Stimulated activated CD4-positive, alpha-beta T cell treated with anti-CD3 and anti-CD28 coated beads, TNF-alpha, amount 100 ng/mL, for 1 hour (primary cell): Measurements from ENCODE around the gene UNC13A.
"Not testable (repeated sequence)": the region's sequence is repeated elsewhere in the genome, so short reads cannot be mapped to it uniquely, and the experiment has no call there.

ENCODE experiments used
- DNase-seq, 3 donors: peaks; one replicate each; pipeline ENCODE4 v3.0.0-alpha.2; 2020; ENCODE audit warnings: low read depth in 3 of 3, low spot score in 1 of 3

Gene UNC13A

DNA sequence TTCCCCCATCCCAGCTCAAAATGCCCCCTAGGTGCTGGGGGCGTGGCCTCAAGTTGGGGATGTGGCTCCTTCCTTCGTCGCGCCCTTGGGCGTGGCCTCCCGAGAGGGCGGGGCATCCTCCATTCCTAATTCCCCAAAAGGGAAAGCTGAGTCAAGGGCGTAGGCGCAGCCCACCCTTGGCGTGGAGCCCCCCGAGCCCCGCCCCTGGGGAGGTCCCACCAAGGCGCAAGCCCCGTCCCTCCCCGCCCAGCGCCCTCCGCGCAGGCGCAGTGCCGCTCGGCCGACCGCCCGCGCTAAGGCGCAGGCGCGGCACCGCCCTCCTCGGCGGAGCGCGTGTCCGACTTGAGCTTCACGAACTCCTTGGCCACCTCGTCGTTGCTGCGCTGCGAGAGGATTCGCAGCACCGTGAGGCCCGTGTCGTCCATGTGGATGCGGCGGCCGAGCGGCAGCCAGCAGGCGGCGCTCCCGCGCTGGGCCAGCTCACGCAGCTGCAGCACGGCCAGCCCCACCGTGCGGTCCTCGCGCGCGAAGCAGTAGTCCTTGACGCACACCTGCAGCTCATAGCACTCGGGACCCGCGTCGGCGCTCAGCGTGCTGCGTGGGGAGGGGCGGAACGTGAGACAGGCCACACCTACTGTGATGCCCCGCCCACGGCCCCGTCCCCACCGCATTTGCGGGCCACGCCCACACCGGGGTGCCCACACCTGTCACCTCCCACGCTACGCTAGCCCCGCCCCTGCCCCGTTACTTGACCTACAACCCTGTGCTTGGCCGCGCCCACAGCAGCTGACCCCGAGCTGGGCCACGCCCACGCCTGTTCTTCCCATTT is 82.2 kb downstream of the UNC13A start:
- peak; percentile 53 to 73 (median 56) for DNase-seq

- DNase-seq = no peak
Observed at GRCh38 chr19:17605117-17605516, 83.0 kb downstream of the UNC13A start.

DNA sequence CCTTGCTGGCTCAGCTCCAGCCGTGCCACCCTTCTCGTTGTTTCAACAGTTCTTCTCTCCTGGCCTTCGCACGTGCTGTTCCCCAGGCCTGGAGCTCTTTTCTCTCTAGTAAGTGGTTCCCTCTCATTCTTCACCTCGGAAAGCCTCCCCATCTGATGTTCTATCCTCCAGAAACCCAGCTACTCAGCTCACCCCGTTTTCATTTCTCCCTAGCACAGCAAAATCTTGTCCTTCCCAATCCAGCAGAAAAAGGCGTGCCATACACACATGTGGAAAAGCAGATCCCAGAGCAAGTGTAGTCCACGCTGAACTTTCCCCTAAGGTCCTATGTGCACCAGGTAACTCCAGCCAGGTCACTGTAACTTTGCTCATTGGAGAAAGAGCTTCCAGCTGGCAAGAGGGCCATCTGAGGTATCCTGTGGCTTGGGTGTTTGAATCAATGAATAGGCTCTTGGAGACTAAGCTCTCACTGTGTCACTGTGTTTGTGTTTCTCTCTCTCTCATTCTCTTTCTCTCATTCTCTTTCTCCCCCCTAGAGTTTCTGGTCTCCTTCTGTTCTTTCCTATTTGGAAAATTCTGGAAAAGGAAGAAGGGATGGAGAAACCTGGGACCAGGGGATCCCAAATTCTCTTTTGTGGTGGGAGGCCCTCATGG is 83.7 kb downstream of the UNC13A start:
- DNase-seq = no peak

DNA sequence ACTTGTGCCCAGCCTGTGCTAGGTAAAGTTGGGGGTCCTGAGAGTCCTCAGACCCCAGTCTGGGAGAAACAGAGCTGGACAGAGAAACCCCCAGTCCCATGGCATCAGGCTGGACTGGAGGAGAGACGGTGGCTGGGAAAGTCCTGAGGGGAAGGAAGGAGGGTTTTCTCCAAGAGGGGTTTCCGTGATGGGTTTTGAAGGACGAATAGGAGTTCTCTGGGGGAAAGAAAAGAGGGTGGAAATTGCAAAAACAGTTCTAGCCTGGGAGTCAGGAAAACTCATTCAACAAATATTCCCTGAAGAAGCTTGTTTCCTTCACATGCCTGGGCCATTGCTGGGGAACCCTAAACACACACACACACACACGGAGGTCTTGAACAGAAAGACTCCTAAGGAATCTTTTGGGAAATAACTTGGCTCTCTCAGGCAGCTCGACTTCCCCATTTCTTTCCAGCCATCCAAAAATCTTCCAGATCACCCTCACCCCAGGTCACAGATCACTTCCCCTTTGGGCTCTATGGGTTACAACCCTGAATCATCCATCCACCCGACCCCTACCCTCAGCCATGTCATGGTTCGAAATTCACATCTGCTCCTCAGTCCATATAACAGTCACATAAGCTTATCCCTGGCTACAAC is 85.2 kb downstream of the UNC13A start:
- DNase-seq = no peak

- DNase-seq = no peak
Observed at GRCh38 chr19:17602217-17602616, 85.9 kb downstream of the UNC13A start.

GRCh38 chr19:17601683-17602082 is 86.5 kb downstream of the UNC13A start:
- no peak for DNase-seq

DNA sequence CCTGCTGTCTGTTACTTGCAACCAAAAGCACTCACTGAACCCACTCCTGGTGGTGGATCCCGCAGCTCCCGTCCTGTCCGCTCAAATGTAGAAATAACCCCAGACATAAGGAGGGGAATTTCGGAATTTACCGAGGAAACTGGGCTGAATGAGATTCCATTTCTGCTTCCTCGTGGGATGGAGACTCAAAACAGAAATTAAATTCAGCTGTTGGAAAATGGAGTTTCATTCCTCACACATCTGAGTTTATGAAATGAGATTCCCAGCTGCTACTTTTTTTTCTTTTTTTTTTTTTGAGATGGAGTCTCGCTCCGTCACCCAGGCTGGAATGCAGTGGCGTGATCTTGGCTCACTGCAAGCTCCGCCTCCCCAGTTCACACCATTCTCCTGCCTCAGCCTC is 88.4 kb downstream of the UNC13A start:
- no peak for DNase-seq

DNA sequence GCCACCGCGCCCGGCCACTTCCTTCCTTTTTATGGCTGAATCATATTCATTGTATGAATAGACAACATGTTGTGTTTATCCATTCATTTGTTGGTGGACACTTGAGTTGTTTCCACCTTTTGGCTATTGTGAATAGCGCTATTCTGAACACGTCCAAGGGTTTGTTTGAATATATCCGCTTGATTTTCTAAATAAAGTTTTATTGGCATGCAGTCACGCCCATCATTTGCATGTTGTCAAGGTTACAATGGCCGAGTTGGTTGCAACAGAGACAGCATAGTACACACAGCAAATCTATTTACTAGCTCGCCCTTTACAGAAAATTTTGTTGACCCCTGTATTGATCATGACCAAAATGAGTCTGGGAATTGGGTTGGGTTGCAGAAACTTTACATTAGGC is 89.2 kb downstream of the UNC13A start:
- no peak for DNase-seq

- not testable (repeated sequence) for DNase-seq
Observed at GRCh38 chr19:17598063-17598462, 90.1 kb downstream of the UNC13A start.

DNA sequence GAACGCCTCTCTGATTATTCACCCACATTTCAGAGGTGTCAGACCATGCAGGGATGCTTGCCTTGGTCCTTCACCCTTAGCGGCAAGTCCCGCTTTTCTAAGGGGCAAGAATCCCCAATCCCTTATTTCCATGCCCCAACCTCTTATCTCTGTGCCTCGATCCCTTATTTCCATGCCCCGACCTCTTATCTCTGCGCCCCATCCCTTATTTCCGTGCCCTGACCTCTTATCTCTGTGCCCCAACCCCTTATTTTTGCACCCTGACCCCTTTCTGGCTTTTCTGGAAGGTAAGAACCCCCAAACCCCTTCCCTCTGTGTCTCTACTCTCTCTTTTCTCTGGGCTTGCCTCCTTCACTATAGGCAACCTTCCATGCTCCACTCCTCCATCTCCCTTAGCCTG is 93.9 kb downstream of the UNC13A start:
- not testable (repeated sequence) for DNase-seq

DNA sequence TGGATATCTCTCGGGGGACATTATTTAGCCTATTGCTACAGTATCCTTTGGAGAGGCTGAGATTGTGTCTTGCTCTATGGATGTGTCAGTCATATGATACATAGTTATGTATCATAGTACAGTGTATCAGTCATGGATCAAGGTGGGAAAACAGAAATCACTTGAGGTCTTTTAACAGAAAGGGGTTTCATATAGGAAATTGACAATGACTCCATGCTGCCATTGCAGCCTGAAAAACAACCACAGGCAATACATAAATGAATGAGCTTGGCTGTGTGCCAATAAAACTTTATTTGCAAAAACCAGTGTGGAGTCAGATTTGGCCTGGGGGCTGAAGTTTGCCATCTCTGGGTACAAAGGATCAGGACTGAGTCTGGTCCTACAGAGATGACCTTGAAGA is 97.3 kb downstream of the UNC13A start:
- DNase-seq = no peak

DNA sequence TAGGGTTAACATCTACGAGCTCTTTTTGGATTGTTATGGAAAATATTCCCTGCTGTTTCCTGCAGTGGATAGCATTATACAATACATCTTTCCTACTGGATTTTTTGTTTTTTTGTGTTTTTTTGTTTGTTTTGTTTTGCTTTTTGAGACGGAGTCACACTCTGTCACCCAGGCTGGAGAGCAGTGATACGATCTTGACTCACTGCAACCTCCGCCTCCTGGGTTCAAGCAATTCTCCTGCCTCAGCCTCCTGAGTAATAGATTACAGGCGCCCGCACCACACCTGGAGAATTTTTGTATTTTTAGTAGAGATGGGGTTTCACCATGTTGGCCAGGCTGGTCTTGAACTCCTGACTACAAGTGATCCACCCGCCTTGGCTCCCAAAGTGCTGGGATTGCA is 102.8 kb downstream of the UNC13A start:
- DNase-seq = not testable (repeated sequence)

DNA sequence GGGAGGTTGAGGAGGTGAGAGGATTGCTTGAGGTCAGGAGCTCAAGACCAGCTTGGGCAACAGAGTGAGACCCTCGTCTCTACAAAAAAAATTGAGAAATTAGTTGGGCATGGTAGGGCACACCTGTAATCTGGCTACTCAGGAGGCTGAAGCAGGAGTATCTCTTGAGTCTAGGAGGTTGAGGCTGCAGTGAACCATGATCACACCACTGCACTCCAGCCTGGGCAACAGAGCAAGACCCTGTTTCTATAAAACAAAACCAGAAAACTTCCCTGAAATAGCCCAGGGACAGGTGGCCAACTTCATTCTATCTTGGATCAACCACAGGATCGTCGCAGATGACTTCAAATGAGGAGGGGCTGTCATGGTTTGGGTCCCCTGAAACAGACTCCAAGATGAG is 104.0 kb downstream of the UNC13A start:
- no peak for DNase-seq

DNA sequence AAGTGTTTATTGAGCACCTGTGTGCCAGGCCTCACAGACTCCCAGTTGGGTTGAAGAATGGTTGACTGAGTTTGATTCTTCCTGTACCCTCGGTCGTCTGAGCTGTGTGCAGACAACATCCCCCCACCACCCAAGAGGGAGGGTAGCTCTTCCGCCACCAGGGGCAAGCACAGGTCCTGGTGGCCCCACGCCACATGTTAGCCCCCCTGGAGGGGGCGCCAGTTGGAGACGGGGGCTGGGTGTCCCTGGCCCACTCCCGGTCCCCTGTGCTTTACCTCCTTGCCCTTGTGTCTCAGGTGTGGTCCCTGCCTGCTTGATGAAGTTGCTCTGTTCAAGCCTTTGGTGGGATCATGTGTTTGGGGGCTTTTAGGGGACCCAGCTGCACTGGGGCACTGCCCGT is 105.5 kb downstream of the UNC13A start:
- DNase-seq = no peak

DNA sequence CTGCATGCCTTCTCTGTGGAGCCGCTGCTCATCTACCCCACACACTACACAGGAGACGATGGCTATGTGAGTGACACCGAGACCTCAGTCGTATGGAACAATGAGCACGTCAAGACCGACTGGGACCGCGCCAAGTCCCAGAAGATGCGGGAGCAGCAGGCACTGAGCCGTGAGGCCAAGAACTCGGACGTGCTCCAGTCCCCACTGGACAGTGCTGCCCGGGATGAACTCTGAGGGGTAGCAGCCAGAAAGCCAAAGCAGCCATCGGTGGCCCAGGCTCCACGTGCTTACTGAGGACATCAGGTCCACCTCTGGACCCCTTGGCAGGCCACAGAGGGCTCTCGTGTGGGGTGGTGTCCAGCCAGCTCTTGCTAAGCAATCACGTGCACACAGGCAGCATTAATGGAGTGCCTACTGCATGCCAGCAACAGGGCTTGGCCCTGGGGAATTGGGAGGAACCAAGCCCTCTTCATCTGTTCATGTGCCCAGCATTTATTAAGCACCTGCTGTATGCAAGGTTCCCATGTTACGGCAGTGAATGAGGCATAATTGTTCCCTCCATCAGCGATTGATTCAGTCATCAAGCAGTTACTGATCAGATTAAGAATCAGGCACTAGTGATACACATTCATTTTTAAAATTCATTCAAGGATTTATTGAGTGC is 106.8 kb downstream of the UNC13A start:
- DNase-seq = no peak

DNA sequence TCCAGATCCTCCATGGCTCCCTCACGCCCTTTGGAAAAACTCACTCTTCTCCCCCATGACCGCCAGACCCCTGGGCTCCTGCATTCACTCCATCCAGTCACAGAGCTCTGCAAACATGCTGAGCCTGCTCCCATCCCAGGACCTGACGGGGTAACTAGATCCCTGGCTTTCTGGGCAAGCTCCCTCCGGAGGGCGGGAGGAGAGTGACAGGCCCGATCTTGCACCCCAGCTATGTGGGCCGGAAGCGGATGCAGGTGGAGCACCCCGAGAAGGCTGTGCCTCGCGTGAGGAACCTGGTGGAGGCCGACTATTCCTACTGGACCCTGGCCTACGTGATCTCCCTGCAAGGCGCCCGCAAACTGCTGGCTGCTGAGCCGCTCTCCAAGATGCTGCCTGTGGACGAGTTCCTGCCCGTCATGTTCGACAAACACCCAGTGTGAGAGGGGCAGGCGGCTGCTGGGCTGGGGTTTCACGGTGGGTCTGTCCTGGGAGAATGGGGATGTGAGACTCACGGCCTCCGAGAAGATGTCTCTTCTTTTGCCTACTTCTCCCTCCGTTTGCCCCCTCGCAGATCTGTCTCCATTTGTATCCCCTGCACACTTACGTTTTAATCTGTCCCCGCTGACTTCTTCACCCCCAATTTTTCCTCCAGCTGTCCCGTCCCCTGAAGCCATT is 107.5 kb downstream of the UNC13A start:
- DNase-seq = no peak

DNA sequence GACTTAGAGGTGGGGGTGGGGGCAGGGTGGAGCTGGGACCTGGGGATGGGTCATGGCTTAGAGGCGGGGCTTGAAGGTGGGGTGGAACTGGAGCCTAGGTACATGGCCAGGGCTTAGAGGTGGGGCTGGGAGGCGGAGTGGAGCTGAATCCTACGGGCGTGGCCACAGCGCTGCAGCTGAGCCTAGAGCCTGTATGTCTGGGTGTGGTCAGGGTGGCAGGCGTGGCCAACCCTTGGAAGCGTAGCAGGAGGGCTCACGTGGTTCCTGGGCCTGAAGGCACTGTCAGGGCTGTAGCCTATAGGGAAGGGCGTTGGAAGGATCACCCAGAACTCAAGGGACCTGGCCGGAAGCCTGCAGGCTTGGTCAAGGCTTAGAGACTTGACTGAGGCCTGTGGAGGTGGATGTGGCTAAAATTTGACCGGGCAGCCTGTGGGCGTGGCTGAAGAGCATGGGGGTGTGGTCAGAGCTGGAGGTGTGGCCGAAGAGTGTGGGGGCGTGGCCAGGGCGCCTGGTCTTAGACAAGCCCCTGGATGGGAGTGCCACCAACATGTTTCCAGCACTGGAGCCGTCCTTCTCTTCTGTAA is 108.4 kb downstream of the UNC13A start:
- no peak for DNase-seq

DNA sequence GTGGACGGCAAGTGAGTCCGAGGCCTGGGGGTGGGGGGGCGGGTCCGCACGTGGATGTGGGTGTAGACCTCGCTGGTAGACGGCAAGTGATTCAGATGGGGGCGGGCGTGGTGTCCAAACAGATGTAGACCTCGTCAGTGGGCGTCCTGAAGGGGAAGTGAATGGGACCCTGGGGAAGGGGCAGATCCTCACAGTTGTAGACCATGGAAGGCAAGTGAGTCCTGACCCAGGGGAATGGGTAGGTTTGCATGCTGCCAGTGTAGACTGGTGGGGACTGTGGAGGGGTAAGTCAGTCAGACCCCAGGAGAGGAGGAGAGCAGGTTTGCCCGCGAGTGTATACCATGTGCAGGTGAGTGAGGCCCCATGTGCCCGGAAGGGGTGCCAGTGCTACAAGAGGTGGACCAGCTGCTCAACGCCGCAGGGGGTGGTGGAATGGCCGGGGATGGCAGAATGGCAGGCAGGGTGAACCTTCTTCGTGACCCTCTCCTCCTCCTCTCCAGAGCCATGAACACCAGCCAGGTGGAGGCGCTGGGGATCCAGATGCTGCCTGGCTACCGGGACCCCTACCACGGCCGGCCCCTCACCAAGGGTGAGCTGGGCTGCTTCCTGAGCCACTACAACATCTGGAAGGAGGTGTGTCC is 110.6 kb downstream of the UNC13A start:
- DNase-seq = no peak

DNA sequence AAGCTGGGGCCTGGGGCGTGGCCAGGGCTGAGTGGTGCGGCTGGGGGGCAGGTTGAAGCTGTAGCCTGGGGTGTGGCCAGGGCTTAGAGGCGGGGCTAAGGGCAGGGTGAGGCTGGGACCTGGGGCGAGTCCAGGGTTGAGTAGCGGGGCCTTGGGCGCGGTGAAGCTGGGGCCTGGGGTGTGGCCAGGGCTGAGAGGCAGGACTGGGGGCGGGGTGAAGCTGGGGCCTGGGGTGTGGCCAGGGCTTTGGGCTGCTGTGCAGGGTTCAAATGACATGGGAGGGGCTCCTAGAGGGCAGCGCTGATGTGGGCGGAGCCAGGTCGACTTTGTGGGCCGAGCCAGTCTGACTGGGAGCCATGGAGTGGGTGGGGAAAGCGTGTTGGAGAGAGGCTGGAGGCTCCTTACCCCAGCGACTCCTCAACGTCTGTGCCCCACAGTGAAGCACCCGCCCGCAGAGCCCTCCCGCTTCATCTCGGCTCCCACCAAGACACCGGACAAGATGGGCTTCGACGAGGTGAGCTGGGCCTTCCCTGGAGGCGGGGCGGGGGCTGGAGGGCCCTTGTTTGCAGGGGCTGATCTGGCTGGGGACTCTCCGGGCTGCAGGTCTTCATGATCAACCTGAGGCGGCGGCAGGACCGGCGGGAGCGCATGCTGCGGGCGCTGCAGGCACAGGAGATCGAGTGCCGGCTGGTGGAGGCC is 111.2 kb downstream of the UNC13A start:
- no peak for DNase-seq
